HEK293T (cell line): ENCODE results near the gene MRPL4.

Source experiments
- HDGF ChIP-seq: fragments of 450-650 bp; IDR thresholded peaks from 2 replicates; pipeline ENCODE4 v1.6.1; 2017; ENCODE audit warnings: antibody characterized with exemption, borderline replicate concordance
- L3MBTL2 ChIP-seq: fragments of 450-650 bp; conservative IDR thresholded peaks from 2 replicates; pipeline ENCODE4 v1.6.1; 2016; ENCODE audit warnings: mild to moderate bottlenecking
- SP1 ChIP-seq: fragments of 450-650 bp; IDR thresholded peaks from 2 replicates; pipeline ENCODE4 v1.6.1; 2017
- SUZ12 ChIP-seq: fragments of 450-650 bp; IDR thresholded peaks from 2 replicates; pipeline ENCODE4 v1.6.1; 2016; ENCODE audit warnings: mild to moderate bottlenecking
- TF ChIP-seq, protein P1 (sequence below): fragments of 450-650 bp; IDR thresholded peaks from 2 replicates; pipeline ENCODE4 v1.6.1; 2016

- TF ChIP-seq, protein P1, sequence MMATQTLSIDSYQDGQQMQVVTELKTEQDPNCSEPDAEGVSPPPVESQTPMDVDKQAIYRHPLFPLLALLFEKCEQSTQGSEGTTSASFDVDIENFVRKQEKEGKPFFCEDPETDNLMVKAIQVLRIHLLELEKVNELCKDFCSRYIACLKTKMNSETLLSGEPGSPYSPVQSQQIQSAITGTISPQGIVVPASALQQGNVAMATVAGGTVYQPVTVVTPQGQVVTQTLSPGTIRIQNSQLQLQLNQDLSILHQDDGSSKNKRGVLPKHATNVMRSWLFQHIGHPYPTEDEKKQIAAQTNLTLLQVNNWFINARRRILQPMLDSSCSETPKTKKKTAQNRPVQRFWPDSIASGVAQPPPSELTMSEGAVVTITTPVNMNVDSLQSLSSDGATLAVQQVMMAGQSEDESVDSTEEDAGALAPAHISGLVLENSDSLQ, result no peak
- TF ChIP-seq SUZ12, result no peak
- no peak for TF ChIP-seq HDGF
- TF ChIP-seq L3MBTL2, result no peak
- TF ChIP-seq SP1, result no peak
Measured at GRCh38 chr19:10211691-10212090, 40.3 kb upstream of the MRPL4 start.
